IMR-90 (cell line): ENCODE measurements around the gene CDK5. TPM values are rescaled to one million over a fixed set of nuclear protein-coding genes. Genes with fewer than 3 reads are reported as not detected.

Source experiments
- ATAC-seq: fragments of 200-7000 bp; cut with Tn5 transposase; 2 replicates; pipeline ENCODE4 v1.9.1; 2020; ENCODE audit warnings: low read depth, mild to moderate bottlenecking, moderate library complexity
- BruUV-seq: library from RNA; stranded (reverse); fragments of 400-500 nt; replicated peaks from 2 replicates; lab custom pipeline; 2021; lab: Mats Ljungman, UMichigan
- CTCF ChIA-PET: fragments of 300-600 bp; formaldehyde crosslinking; extraction: SDS; loops from one replicate; lab custom pipeline; 2021; ENCODE audit warnings: antibody characterized with exemption; lab: Yijun Ruan, JAX
- POLR2A ChIA-PET: fragments of 300-600 bp; sonication (Branson Sonifier 250); formaldehyde crosslinking; loops from one replicate; lab custom pipeline; 2022; ENCODE audit warnings: antibody characterized with exemption; ENCODE audit not compliant: unreplicated experiment; lab: Charles Lee
- DNase-seq: peaks from one replicate; pipeline ENCODE4 v3.0.0; 2013
- H2AFZ ChIP-seq: replicated peaks from 2 replicates; pipeline ENCODE3; 2013; ENCODE audit warnings: low read length, mild to moderate bottlenecking; ENCODE audit not compliant: poor library complexity
- H2AK5ac ChIP-seq: 2 replicates; pipeline ENCODE4 v1.6.1; 2013; ENCODE audit warnings: low read depth, low read length, inconsistent platforms
- H2AK9ac ChIP-seq: replicated peaks from 2 replicates; pipeline ENCODE3; 2013; ENCODE audit warnings: mild to moderate bottlenecking, low read depth, low read length, moderate library complexity; ENCODE audit not compliant: poor library complexity
- H2BK120ac ChIP-seq: 2 replicates; pipeline ENCODE4 v1.6.1; 2013; ENCODE audit warnings: low read depth, low read length, inconsistent platforms
- H2BK15ac ChIP-seq: 3 replicates; pipeline ENCODE4 v1.6.1; 2013; ENCODE audit warnings: low read depth, low read length, inconsistent platforms
- H2BK20ac ChIP-seq: 2 replicates; pipeline ENCODE4 v1.6.1; 2013; ENCODE audit warnings: low read depth, mild to moderate bottlenecking, inconsistent platforms, low read length, moderate library complexity
- H2BK5ac ChIP-seq: 2 replicates; pipeline ENCODE4 v1.6.1; 2013; ENCODE audit warnings: mild to moderate bottlenecking, low read depth, low read length, inconsistent platforms; ENCODE audit not compliant: poor library complexity, severe bottlenecking
- H3K14ac ChIP-seq: replicated peaks from 2 replicates; pipeline ENCODE4 v1.6.1; 2013; ENCODE audit warnings: low read depth, low read length, inconsistent platforms
- H3K18ac ChIP-seq: 2 replicates; pipeline ENCODE4 v1.6.1; 2013; ENCODE audit warnings: low read depth, low read length, control low read depth
- H3K23ac ChIP-seq: 2 replicates; pipeline ENCODE4 v1.6.1; 2013; ENCODE audit warnings: low read depth, low read length, inconsistent platforms
- H3K27ac ChIP-seq: 2 replicates; pipeline ENCODE4 v1.5.1; 2013; ENCODE audit warnings: mild to moderate bottlenecking, control low read depth, low read length; ENCODE audit not compliant: insufficient read depth
- H3K27me3 ChIP-seq: 2 replicates; pipeline ENCODE4 v1.6.1; 2013; ENCODE audit warnings: low read length; ENCODE audit not compliant: control insufficient read depth, insufficient read depth
- H3K36me3 ChIP-seq: 2 replicates; pipeline ENCODE4 v1.6.1; 2013; ENCODE audit warnings: low read length, mixed read lengths; ENCODE audit not compliant: control insufficient read depth, insufficient read depth
- H3K4ac ChIP-seq: 2 replicates; pipeline ENCODE4 v1.6.1; 2013; ENCODE audit warnings: low read depth, low read length, inconsistent platforms
- H3K4me1 ChIP-seq: 2 replicates; pipeline ENCODE4 v1.6.1; 2013; ENCODE audit warnings: low read length, mixed read lengths; ENCODE audit not compliant: control insufficient read depth, insufficient read depth
- H3K4me2 ChIP-seq: 2 replicates; pipeline ENCODE4 v1.6.1; 2013; ENCODE audit warnings: low read depth, mild to moderate bottlenecking, control low read depth, low read length, moderate library complexity
- H3K4me3 ChIP-seq: 2 replicates; pipeline ENCODE4 v1.5.1; 2013; ENCODE audit warnings: low read depth, mild to moderate bottlenecking, control low read depth, low read length, moderate library complexity; ENCODE audit not compliant: insufficient read depth
- H3K56ac ChIP-seq: 2 replicates; pipeline ENCODE4 v1.6.1; 2013; ENCODE audit warnings: low read length, inconsistent platforms; ENCODE audit not compliant: insufficient read depth; ENCODE audit errors: extremely low read depth
- H3K79me1 ChIP-seq, 2 experiments: 2 replicates each; pipeline ENCODE4 v1.6.1; 2013; ENCODE audit warnings: low read length in 2 of 2, inconsistent platforms in 1 of 2, low read depth in 1 of 2
- H3K9ac ChIP-seq: 2 replicates; pipeline ENCODE4 v1.6.1; 2013; ENCODE audit warnings: low read depth, low read length, control low read depth
- H3K9me1 ChIP-seq: 2 replicates; pipeline ENCODE4 v1.6.1; 2013; ENCODE audit warnings: low read length, inconsistent platforms; ENCODE audit not compliant: insufficient read depth
- H3K9me3 ChIP-seq: 2 replicates; pipeline ENCODE4 v1.6.1; 2013; ENCODE audit warnings: low read length; ENCODE audit not compliant: control insufficient read depth, insufficient read depth
- H4K20me1 ChIP-seq: 2 replicates; pipeline ENCODE4 v1.6.1; 2013; ENCODE audit warnings: low read length, inconsistent platforms; ENCODE audit not compliant: insufficient read depth
- H4K5ac ChIP-seq: 2 replicates; pipeline ENCODE4 v1.6.1; 2013; ENCODE audit warnings: mild to moderate bottlenecking, low read depth, low read length, control low read depth
- H4K8ac ChIP-seq, 2 experiments: 2 replicates each; pipeline ENCODE4 v1.6.1; 2013; ENCODE audit warnings: low read depth in 2 of 2, low read length in 2 of 2, control low read depth in 1 of 2, inconsistent platforms in 1 of 2
- H4K91ac ChIP-seq: 2 replicates; pipeline ENCODE4 v1.6.1; 2013; ENCODE audit warnings: low read depth, low read length, inconsistent platforms; ENCODE audit not compliant: insufficient read depth
- RAD21 ChIP-seq: IDR thresholded peaks from 2 replicates; pipeline ENCODE4 v1.6.1; 2012; ENCODE audit warnings: low read length, improper control_type of control experiment
- WGBS, 2 experiments: methylation state at CpG; one replicate each; pipeline versions ENCODE4 v1.1.5 to v1.1.7; 2013; ENCODE audit warnings: missing lambda C conversion rate in 2 of 2; ENCODE audit not compliant: insufficient read length in 1 of 2; ENCODE audit errors: extremely low coverage in 2 of 2; 5-methylcytosine and 5-hydroxymethylcytosine counted together
- dilution Hi-C: fragments of 300-500 bp; cut with HindIII; formaldehyde crosslinking; loops from one replicate; pipeline ENCODE4 v1.14.3; 2018; ENCODE audit warnings: low sequenced_read_pairs; ENCODE audit not compliant: unreplicated experiment
- in situ Hi-C: fragments of 300-500 bp; cut with MboI; formaldehyde crosslinking; loops from 3 replicates; pipeline ENCODE4 v1.14.3; 2019; ENCODE audit warnings: low sequenced_read_pairs, inconsistent platforms, mixed read lengths
- intact Hi-C: fragments of 100-400 bp; cut with micrococcal nuclease; formaldehyde crosslinking; loops from 2 replicates; pipeline ENCODE4 v1.10.0; 2022
- polyA plus RNA-seq, 3 experiments: library from polyadenylated mRNA; depleted of rRNA; stranded (reverse); fragments of >200 nt; gene quantifications; 2 replicates each; pipeline ENCODE4 v1.2.3, GENCODE V29; 2012; ENCODE audit warnings: low replicate concordance in 1 of 3
- total RNA-seq: library from RNA; depleted of rRNA; stranded (reverse); fragments of >200 nt; gene quantifications from 2 replicates; pipeline ENCODE4 v1.2.3, GENCODE V29; 2012

The CDK5 gene
- total and polyA plus RNA-seq, 2 of the 4 experiments (the other 2 are of a cell fraction) = 22.4 to 34.8 TPM

GRCh38 chr7:151020231-151020630, 37.5 kb downstream of the CDK5 start:
- Histone ChIP-seq H3K4ac (no peak overlapping the region), H3K4me3 (no peak overlapping the region), H3K27me3 (peaks cover 61% of the 10 kb centered on the region), H4K8ac (no peak overlapping the region), H3K23ac (no peak overlapping the region), H3K79me1 (no peaks in the 10 kb centered on the region), H3K27ac (no peak overlapping the region), H3K4me2 (no peak overlapping the region), H3K9me1 (no peaks in the 10 kb centered on the region), H4K5ac (no peak overlapping the region), H3K9ac (no peak overlapping the region), H2AFZ (peak overlapping the region; percentile 41), H2AK9ac (no peak overlapping the region), H2BK15ac (no peak overlapping the region), H2AK5ac (no peak overlapping the region), H4K91ac (no peak overlapping the region), H3K18ac (no peak overlapping the region), H3K9me3 (no peaks in the 10 kb centered on the region), H3K14ac (no peak overlapping the region), H3K4me1 (peaks cover 3% of the 10 kb centered on the region; the same call in 1 of the 2 replicates), H2BK5ac (no peak overlapping the region), H2BK120ac (no peak overlapping the region), H2BK20ac (no peak overlapping the region), H4K20me1 (no peaks in the 10 kb centered on the region), H3K56ac (no peak overlapping the region), H3K36me3 (no peaks in the 10 kb centered on the region)
- TF ChIP-seq RAD21 = no peak
- in situ Hi-C loops (loop anchor here (5.0 kb wide), 1 partner anchor 92 kb away; no protein-coding TSS in a partner anchor), dilution Hi-C loops (no loop called here), intact Hi-C loops (no loop called here)
- no TSS peak for BruUV-seq
- ATAC-seq (no peak; the same call in 1 of the 2 replicates), DNase-seq (no peak)
- ChIA-PET CTCF (no interaction called here), POLR2A (no interaction called here)
- no CpG with 5 or more reads among the region's 7 CpGs for WGBS, 2 experiments
